ENCODE results near the gene PRRX2. TPM values are rescaled to one million over a fixed set of nuclear protein-coding genes. Genes with fewer than 3 reads are reported as not detected.

Gene PRRX2
- total and polyA plus RNA-seq, 2 of the 4 experiments (the other 2 are of a cell fraction) = 12.7 to 35.5 TPM

DNA sequence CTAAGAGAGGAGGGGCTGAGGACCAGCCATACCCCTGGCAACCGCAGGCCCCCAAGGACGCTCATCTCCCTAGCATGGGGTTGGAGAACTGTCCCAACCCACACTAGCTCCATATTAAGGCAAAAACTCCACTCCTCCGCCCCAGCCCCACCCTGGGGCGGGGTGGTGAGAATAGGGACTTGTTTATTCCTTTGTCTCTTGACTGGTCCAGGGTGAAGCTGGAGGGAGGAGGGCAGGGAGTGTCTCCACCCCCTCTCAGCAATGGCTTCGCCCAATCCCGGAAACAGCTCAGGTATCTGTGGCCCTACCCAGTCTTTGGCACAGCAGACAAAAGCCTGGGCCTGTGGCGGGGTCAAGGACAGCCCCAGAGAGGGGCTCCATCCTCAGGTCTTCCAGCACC, 16.9 kb downstream of the PRRX2 start:
- dilution Hi-C loops (cut with HindIII; ENCODE audit: low sequenced_read_pairs, unreplicated experiment) = no loop called here
- Histone ChIP-seq H2AFZ (replicated peaks; ENCODE audit: low read length, poor library complexity) (no peak overlapping the region), H3K4me1 (ENCODE audit: control insufficient read depth, insufficient read depth, low read length) (peaks cover 7% of the 10 kb centered on the region; the same call in 1 of the 2 replicates), H2BK5ac (ENCODE audit: low read depth, low read length, poor library complexity, severe bottlenecking) (no peak overlapping the region), H2BK120ac (ENCODE audit: low read depth, low read length) (no peak overlapping the region), H2BK15ac (ENCODE audit: low read depth, low read length) (no peak overlapping the region), H3K9ac (ENCODE audit: low read depth, low read length) (no peak overlapping the region), H3K79me1 (ENCODE audit: low read depth in 1 of 2, low read length in 2 of 2) (peaks cover 26 to 80% of the 10 kb centered on the region in 2 experiments; a peak in 3 of 4 replicates), H3K4me3 (ENCODE audit: insufficient read depth, low read depth, low read length) (no peak overlapping the region), H3K14ac (replicated peaks; ENCODE audit: low read depth, low read length) (no peak overlapping the region), H3K27me3 (ENCODE audit: control insufficient read depth, insufficient read depth, low read length) (no peaks in the 10 kb centered on the region), H4K5ac (ENCODE audit: low read depth, low read length) (no peak overlapping the region), H4K20me1 (ENCODE audit: insufficient read depth, low read length) (peaks cover 42% of the 10 kb centered on the region), H2AK9ac (replicated peaks; ENCODE audit: low read depth, low read length, poor library complexity) (no peak overlapping the region), H4K8ac (ENCODE audit: low read depth in 2 of 2, low read length in 2 of 2) (no peak overlapping the region), H3K18ac (ENCODE audit: low read depth, low read length) (no peak overlapping the region), H3K4me2 (ENCODE audit: low read depth, low read length) (no peak overlapping the region), H2AK5ac (ENCODE audit: low read depth, low read length) (no peak overlapping the region), H3K27ac (ENCODE audit: insufficient read depth, low read length) (no peak overlapping the region), H3K9me3 (ENCODE audit: control insufficient read depth, insufficient read depth, low read length) (no peaks in the 10 kb centered on the region), H3K23ac (ENCODE audit: low read depth, low read length) (no peak overlapping the region), H3K9me1 (ENCODE audit: insufficient read depth, low read length) (peaks cover 26% of the 10 kb centered on the region), H3K56ac (ENCODE audit: extremely low read depth, insufficient read depth, low read length) (no peak overlapping the region), H4K91ac (ENCODE audit: insufficient read depth, low read depth, low read length) (no peak overlapping the region), H3K36me3 (ENCODE audit: control insufficient read depth, insufficient read depth, low read length) (peaks cover 25% of the 10 kb centered on the region), H3K4ac (ENCODE audit: low read depth, low read length) (no peak overlapping the region), H2BK20ac (ENCODE audit: low read depth, low read length) (no peak overlapping the region)
- ATAC-seq (ENCODE audit: low read depth) = no peak
- no TSS peak for BruUV-seq (replicated peaks)
- TF ChIP-seq MAFK (IDR thresholded peaks at IDR 0.05; ENCODE audit: low read depth, low read length) = no peak
- TF ChIP-seq ELK1 (IDR thresholded peaks at IDR 0.05; ENCODE audit: borderline replicate concordance, low read depth, low read length) = no peak
- no peak for TF ChIP-seq CEBPB (IDR thresholded peaks at IDR 0.05; ENCODE audit: low read depth, low read length)
- TF ChIP-seq, protein P1, sequence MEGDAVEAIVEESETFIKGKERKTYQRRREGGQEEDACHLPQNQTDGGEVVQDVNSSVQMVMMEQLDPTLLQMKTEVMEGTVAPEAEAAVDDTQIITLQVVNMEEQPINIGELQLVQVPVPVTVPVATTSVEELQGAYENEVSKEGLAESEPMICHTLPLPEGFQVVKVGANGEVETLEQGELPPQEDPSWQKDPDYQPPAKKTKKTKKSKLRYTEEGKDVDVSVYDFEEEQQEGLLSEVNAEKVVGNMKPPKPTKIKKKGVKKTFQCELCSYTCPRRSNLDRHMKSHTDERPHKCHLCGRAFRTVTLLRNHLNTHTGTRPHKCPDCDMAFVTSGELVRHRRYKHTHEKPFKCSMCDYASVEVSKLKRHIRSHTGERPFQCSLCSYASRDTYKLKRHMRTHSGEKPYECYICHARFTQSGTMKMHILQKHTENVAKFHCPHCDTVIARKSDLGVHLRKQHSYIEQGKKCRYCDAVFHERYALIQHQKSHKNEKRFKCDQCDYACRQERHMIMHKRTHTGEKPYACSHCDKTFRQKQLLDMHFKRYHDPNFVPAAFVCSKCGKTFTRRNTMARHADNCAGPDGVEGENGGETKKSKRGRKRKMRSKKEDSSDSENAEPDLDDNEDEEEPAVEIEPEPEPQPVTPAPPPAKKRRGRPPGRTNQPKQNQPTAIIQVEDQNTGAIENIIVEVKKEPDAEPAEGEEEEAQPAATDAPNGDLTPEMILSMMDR (conservative IDR thresholded peaks at IDR 0.05; ENCODE audit: low read depth, low read length) = no peak
- DNase-seq = no peak
- intact Hi-C loops (cut with micrococcal nuclease) = no loop called here
- POLR2A ChIA-PET (ENCODE audit: unreplicated experiment) = no interaction called here
- WGBS, 2 experiments (ENCODE audit: extremely low coverage in 2 of 2, insufficient read length in 1 of 2) = 100% methylated on average over 1 of the region's 7 CpGs; no CpG with 5 or more reads in 1 of the 2 experiments
- in situ Hi-C loops (cut with MboI; ENCODE audit: low sequenced_read_pairs) = no loop called here
- CTCF ChIA-PET = interaction anchor here (0.7 kb wide), 1 partner anchor 43 kb away, joined by 3 read pairs; no protein-coding TSS in a partner anchor

Measured in IMR-90 (cell line).